PC-3 (cell line): Measurements from ENCODE around the gene ZER1.

Source experiments
- CTCF ChIP-seq: fragments of 300-600 bp; sonication (generic); conservative IDR thresholded peaks from 2 replicates; pipeline ENCODE4 v1.5.1; 2017; ENCODE audit warnings: antibody characterized with exemption, low read depth, mild to moderate bottlenecking, low read length
- EZH2phosphoT487 ChIP-seq: fragments of 300-600 bp; sonication (generic); IDR thresholded peaks from 2 replicates; pipeline ENCODE4 v1.6.1; 2018; ENCODE audit warnings: mild to moderate bottlenecking, antibody characterized with exemption, low read length, borderline replicate concordance

- no peak for TF ChIP-seq CTCF
- TF ChIP-seq EZH2phosphoT487: no peak
Measured at GRCh38 chr9:128694344-128694743, 77.4 kb downstream of the ZER1 start.
